GM23248 (cell line): ENCODE results near the gene CACNB3. TPM values are rescaled to one million over a fixed set of nuclear protein-coding genes. Genes with fewer than 3 reads are reported as not detected.

Experiments
- DNase-seq: peaks from one replicate; pipeline ENCODE4 v3.0.0-alpha.2; 2015
- H2AFZ ChIP-seq: fragments of 200-600 bp; sonication (generic); 2 replicates; pipeline ENCODE4 v1.6.1; 2016; ENCODE audit warnings: antibody characterized with exemption
- H3F3A ChIP-seq: fragments of 200-600 bp; sonication (generic); 2 replicates; pipeline ENCODE4 v1.6.1; 2016; ENCODE audit warnings: mild to moderate bottlenecking, antibody characterized with exemption, mixed run types; ENCODE audit not compliant: insufficient read depth
- H3K27ac ChIP-seq: fragments of 200-600 bp; sonication (generic); 2 replicates; pipeline ENCODE4 v1.5.1; 2016; ENCODE audit warnings: mild to moderate bottlenecking
- H3K27me3 ChIP-seq: fragments of 200-600 bp; sonication (generic); replicated peaks from 2 replicates; pipeline ENCODE4 v1.6.1; 2016; ENCODE audit warnings: mild to moderate bottlenecking; ENCODE audit not compliant: insufficient read depth
- H3K36me3 ChIP-seq: fragments of 200-600 bp; sonication (generic); 2 replicates; pipeline ENCODE4 v1.6.1; 2016; ENCODE audit warnings: low read depth, mild to moderate bottlenecking
- H3K4me1 ChIP-seq: fragments of 200-600 bp; sonication (generic); 2 replicates; pipeline ENCODE4 v1.6.1; 2016; ENCODE audit warnings: mild to moderate bottlenecking; ENCODE audit not compliant: insufficient read depth
- H3K4me2 ChIP-seq: fragments of 200-600 bp; sonication (generic); one replicate; pipeline ENCODE4 v1.6.1; 2016; ENCODE audit warnings: mild to moderate bottlenecking; ENCODE audit not compliant: unreplicated experiment
- H3K4me3 ChIP-seq: fragments of 200-600 bp; sonication (generic); 2 replicates; pipeline ENCODE4 v1.5.1; 2016; ENCODE audit warnings: mild to moderate bottlenecking
- H3K79me2 ChIP-seq: fragments of 200-600 bp; sonication (generic); 2 replicates; pipeline ENCODE4 v1.6.1; 2016; ENCODE audit warnings: mild to moderate bottlenecking; ENCODE audit not compliant: insufficient read depth
- H3K9ac ChIP-seq: fragments of 200-600 bp; sonication (generic); 2 replicates; pipeline ENCODE4 v1.6.1; 2016; ENCODE audit warnings: mild to moderate bottlenecking
- H3K9me2 ChIP-seq: fragments of 200-600 bp; sonication (generic); 2 replicates; pipeline ENCODE4 v1.6.1; 2016; ENCODE audit warnings: mixed run types, mild to moderate bottlenecking, moderate library complexity; ENCODE audit not compliant: insufficient read depth
- H3K9me3 ChIP-seq: fragments of 200-600 bp; sonication (generic); one replicate; pipeline ENCODE4 v1.6.1; 2017; ENCODE audit warnings: low read depth
- H4K20me1 ChIP-seq: fragments of 200-600 bp; sonication (generic); 2 replicates; pipeline ENCODE4 v1.6.0; 2016; ENCODE audit not compliant: insufficient read depth
- EZH2 ChIP-seq: fragments of 200-600 bp; sonication (generic); IDR thresholded peaks from 2 replicates; pipeline ENCODE4 v1.6.1; 2018; ENCODE audit warnings: antibody characterized with exemption, mild to moderate bottlenecking; ENCODE audit not compliant: insufficient read depth, poor library complexity, severe bottlenecking
- EZH2phosphoT487 ChIP-seq: fragments of 200-600 bp; sonication (generic); IDR thresholded peaks from 2 replicates; pipeline ENCODE4 v1.6.1; 2018; ENCODE audit warnings: antibody characterized with exemption, moderate library complexity, mild to moderate bottlenecking, low read depth; ENCODE audit not compliant: insufficient read depth
- WGBS, 2 experiments: methylation state at CpG; one replicate each; pipeline ENCODE4 v1.1.6; 2015 to 2017; ENCODE audit warnings: low lambda C conversion rate in 2 of 2, low coverage in 1 of 2; ENCODE audit errors: missing lambda C conversion rate in 2 of 2; 5-methylcytosine and 5-hydroxymethylcytosine counted together
- in situ Hi-C: fragments of 300-500 bp; cut with MboI; formaldehyde crosslinking; loops from 2 replicates; pipeline ENCODE4 v1.15.0; 2020
- polyA plus RNA-seq: library from polyadenylated mRNA; unstranded; fragments of >200 nt; fragmentation: Nextera tagmentation; extraction: Ambion mirVana; gene quantifications from 2 replicates; pipeline ENCODE4 v1.2.1, GENCODE V29; 2016
- total RNA-seq: library from RNA; depleted of rRNA; stranded (reverse); fragments of >200 nt; shearing (Covaris generic); gene quantifications from 2 replicates; pipeline ENCODE4 v1.2.3, GENCODE V29; 2014

CACNB3 gene
- total and polyA plus RNA-seq, 2 experiments from 2014 or later = 22.6 to 26.8 TPM

DNA sequence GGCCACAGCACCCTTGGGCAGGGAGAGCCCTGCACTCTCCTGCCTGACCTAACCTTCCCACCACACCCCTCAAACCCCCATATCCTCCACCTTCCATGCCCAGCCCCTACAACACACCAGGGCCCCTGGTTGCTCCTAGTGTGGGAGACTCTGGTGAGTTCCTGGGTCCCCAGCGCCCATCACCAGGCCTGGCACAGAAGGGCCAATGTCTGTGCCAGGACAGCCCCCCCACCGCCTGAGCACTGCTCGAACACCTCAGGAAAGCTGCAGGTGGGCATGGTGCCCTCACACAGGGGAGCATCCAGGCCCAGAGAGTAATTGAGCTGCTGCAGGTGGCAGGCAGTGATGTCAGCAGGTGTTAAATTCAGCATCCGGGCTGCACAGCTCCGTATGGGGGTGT, 44.6 kb upstream of the CACNB3 start:
- Histone ChIP-seq H3K27me3 (no peaks in the 10 kb centered on the region), H3K79me2 (no peaks in the 10 kb centered on the region), H3K4me2 (no peak overlapping the region), H3F3A (no peaks in the 10 kb centered on the region), H3K4me3 (no peak overlapping the region), H3K9me2 (no peaks in the 10 kb centered on the region), H3K9ac (no peak overlapping the region), H2AFZ (no peak overlapping the region), H3K4me1 (no peaks in the 10 kb centered on the region), H3K27ac (no peak overlapping the region), H3K9me3 (no peaks in the 10 kb centered on the region), H4K20me1 (no peaks in the 10 kb centered on the region), H3K36me3 (peaks cover 7% of the 10 kb centered on the region; the same call in 1 of the 2 replicates)
- DNase-seq = no peak
- WGBS, 2 experiments = 87 to 90% methylated on average over 5 of the region's 5 CpGs
- TF ChIP-seq EZH2phosphoT487 = no peak
- no peak for TF ChIP-seq EZH2
- in situ Hi-C loops = no loop called here

DNA sequence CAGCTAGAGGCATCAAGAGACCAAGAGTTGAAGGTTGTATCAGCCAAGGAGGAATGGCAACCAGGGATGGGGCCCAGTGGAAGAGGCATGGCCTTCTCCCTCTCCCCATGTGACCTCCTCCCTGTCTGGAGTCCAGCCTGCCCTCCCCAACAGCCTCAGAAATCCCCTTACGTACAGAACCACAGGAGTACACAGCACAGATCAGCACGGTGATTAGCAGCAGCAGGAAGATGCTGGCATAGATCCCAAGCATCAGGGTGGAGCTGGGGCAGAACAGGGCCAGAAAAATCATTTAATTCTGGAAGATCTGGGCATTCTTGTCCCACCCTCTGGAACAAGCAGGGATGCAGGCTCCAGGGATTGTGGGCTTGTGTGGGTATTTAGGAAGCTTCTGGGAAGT, 43.8 kb upstream of the CACNB3 start:
- in situ Hi-C loops = no loop called here

DNA sequence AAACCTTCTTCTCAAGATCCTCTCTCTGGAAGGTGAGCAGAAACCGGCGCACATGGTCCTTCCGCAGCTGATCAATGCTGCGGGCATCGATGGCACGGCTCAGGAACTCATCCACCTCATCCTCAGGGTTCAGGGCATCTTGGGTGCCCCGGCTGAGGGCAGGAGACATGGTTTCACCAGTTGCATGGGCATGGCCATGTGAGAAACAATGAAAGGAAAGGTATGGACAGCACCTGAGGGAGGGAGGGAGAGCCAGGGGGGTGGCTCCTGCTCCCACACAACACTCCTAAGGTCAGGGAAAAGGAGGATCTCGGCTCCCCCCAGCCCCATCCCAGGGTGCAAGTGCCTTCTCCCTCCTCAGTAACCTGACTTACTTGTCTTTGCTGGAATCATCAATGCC, 43.0 kb upstream of the CACNB3 start:
- Histone ChIP-seq H3F3A (no peaks in the 10 kb centered on the region), H3K27ac (no peak overlapping the region), H3K9me2 (no peaks in the 10 kb centered on the region), H4K20me1 (no peaks in the 10 kb centered on the region), H3K36me3 (peaks cover 7% of the 10 kb centered on the region; the same call in 1 of the 2 replicates), H3K79me2 (no peaks in the 10 kb centered on the region), H3K9me3 (no peaks in the 10 kb centered on the region), H3K4me3 (no peak overlapping the region), H3K4me2 (no peak overlapping the region), H3K27me3 (no peaks in the 10 kb centered on the region), H2AFZ (no peak overlapping the region), H3K9ac (no peak overlapping the region), H3K4me1 (no peaks in the 10 kb centered on the region)
- WGBS, 2 experiments = 88% methylated on average over 8 of the region's 8 CpGs
- TF ChIP-seq EZH2phosphoT487 (no peak), EZH2 (no peak)
- in situ Hi-C loops = no loop called here
- no peak for DNase-seq

More for the DNA sequence above, 43.8 kb upstream of the CACNB3 start:
- TF ChIP-seq EZH2 (no peak), EZH2phosphoT487 (no peak)
- DNase-seq = no peak
- Histone ChIP-seq H3K9me2 (no peaks in the 10 kb centered on the region), H3K9me3 (no peaks in the 10 kb centered on the region), H3K4me1 (no peaks in the 10 kb centered on the region), H3K27me3 (no peaks in the 10 kb centered on the region), H3K27ac (no peak overlapping the region), H3F3A (no peaks in the 10 kb centered on the region), H4K20me1 (no peaks in the 10 kb centered on the region), H3K4me2 (no peak overlapping the region), H3K9ac (no peak overlapping the region), H3K4me3 (no peak overlapping the region), H3K79me2 (no peaks in the 10 kb centered on the region), H3K36me3 (peaks cover 7% of the 10 kb centered on the region; the same call in 1 of the 2 replicates), H2AFZ (no peak overlapping the region)
- 34 to 45% methylated on average over 2 of the region's 2 CpGs for WGBS, 2 experiments

DNA sequence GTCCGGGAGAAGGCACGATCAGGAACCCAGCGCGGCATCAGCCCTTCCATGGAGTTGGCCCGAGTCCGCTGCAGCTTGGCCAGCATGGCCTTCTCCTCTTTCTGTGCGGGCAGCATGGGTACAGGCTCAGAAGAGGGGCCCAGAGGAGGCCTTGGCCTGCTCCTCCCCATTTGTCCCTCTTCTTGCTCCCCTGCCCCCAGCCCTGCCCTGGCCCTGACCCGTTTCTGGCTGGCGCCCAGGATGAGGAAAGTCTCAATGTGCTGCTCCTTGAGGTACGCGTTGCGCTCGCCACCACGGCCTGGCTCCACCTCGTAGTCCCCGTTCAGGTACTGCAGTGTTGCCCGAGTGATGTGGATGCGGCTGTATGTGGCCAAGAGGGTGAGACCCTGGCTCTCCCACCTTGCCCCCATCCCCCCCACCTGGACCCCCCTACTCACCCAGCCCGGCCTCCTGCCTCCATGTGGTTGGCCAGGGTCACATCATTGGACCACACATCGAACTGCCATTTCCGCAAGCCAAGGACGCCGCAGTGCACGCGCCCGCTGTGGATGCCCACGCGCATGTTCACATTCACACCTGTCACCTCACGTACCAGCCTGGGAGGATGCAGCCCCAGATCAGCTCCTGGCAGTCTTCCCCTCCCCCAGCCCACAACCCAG, 42.2 kb upstream of the CACNB3 start:
- TF ChIP-seq EZH2phosphoT487 (no peak), EZH2 (no peak)
- H3F3A ChIP-seq = no peaks in the 10 kb centered on the region
- no peak overlapping the region for H3K4me3 ChIP-seq
- no peak overlapping the region for H3K9ac ChIP-seq
- H3K79me2 ChIP-seq = no peaks in the 10 kb centered on the region
- no peaks in the 10 kb centered on the region for H4K20me1 ChIP-seq
- in situ Hi-C loops = no loop called here
- peaks cover 7% of the 10 kb centered on the region; the same call in 1 of the 2 replicates for H3K36me3 ChIP-seq
- no peak overlapping the region for H3K4me2 ChIP-seq
- no peak overlapping the region for H2AFZ ChIP-seq
- H3K9me2 ChIP-seq = no peaks in the 10 kb centered on the region
- no peaks in the 10 kb centered on the region for H3K9me3 ChIP-seq
- WGBS, 2 experiments = 88 to 91% methylated on average over 28 to 29 of the region's 29 CpGs
- no peaks in the 10 kb centered on the region for H3K4me1 ChIP-seq
- DNase-seq = no peak
- H3K27ac ChIP-seq = no peak overlapping the region
- H3K27me3 ChIP-seq = no peaks in the 10 kb centered on the region
